HG02870 (cell line): ENCODE data around the gene IFT20.

Experiments
- ATAC-seq: cut with Tn5 transposase; IDR thresholded peaks from one replicate; pipeline ENCODE4 v1.9.1; 2021; ENCODE audit warnings: mild to moderate bottlenecking, moderate library complexity; ENCODE audit not compliant: unreplicated experiment

IFT20 gene, protein sequence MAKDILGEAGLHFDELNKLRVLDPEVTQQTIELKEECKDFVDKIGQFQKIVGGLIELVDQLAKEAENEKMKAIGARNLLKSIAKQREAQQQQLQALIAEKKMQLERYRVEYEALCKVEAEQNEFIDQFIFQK

DNA sequence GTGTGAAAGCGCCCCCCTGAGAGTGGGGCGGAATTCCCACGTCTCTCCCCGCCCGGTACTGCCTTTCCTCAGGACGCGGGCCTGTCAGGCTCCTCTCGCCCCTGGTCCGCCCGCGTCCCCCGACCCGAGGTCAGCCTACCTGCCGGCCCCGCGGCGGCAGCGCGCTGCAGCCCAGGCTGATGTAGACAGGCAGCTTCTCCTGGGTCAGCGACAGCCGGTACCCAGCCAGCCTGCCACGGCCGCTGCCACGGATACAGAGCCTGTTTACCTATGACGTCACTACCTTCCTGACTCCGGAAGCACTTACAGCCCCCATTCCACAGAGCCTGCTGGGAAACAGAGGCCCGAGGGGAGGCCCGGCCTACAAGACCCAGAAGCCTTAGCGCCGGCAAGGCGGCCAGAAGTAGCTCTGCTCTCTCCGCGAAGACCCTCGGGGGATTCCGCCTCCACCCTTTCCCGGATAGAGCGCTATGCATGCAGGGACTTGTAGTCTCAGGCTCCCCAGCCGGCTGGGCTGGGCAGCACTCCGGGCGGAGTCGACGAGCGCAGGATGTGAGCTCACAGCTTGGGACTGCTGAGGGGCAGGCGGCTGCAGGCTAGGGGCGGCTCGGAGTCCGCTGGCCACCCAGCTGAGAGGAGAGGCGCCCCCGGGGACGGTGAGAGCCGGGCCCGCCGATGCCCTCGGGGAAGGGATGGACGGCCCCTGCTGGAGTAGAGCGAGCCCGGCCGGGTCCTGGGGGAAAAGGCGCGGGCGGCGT, at the start of gene IFT20, which contains the start of gene TNFAIP1:
TSS of gene IFT20 (minus strand) at position 272 of the 758 bp plus-strand sequence. CDS start 3,487 bp downstream, outside the sequence.
TSS of gene TNFAIP1 (plus strand) at position 561 of the 758 bp plus-strand sequence. CDS start 3,761 bp downstream, outside the sequence.
- ATAC-seq = peak; percentile 96

DNA sequence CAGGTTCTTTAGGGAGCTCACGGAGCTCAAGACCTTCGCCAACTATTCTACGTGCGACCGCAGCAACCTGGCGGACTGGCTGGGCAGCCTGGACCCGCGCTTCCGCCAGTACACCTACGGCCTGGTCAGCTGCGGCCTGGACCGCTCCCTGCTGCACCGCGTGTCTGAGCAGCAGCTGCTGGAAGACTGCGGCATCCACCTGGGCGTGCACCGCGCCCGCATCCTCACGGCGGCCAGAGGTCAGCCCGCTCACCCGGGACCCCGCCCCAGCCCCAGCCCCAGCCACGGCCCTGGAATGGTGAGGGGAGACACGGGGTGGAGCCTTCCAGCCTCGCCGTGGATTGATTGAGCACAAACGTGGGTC, 49.7 kb upstream of the IFT20 start:
- ATAC-seq = peak; percentile 8

DNA sequence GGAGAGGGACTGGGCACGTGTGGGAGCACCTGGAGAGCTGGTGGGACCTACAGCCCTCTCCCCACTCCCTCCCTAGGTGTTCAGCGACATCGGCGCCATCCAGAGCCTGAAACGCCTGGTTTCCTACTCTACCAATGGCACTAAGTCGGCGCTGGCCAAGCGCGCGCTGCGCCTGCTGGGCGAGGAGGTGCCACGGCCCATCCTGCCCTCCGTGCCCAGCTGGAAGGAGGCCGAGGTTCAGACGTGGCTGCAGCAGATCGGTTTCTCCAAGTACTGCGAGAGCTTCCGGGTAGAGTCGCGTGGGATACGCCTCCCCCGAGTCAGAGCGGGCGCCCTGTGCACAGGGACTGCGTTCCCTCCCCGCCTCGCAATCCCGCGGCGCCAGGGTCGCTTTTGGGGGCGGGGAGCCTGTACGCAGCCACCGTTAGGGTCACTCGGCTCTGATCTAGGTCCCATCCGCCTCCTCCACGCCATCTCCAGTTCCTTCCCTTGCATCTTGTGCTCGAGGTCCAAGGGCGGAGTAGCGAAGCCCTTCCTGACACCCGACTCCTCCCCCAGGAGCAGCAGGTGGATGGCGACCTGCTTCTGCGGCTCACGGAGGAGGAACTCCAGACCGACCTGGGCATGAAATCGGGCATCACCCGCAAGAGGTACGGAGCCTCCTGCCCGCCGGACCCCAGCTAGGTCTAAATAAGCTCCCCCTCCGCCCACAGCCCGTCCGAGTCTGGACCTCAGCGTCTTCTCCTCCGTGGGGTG, 49.2 kb upstream of the IFT20 start:
- peak; percentile 59 for ATAC-seq

DNA sequence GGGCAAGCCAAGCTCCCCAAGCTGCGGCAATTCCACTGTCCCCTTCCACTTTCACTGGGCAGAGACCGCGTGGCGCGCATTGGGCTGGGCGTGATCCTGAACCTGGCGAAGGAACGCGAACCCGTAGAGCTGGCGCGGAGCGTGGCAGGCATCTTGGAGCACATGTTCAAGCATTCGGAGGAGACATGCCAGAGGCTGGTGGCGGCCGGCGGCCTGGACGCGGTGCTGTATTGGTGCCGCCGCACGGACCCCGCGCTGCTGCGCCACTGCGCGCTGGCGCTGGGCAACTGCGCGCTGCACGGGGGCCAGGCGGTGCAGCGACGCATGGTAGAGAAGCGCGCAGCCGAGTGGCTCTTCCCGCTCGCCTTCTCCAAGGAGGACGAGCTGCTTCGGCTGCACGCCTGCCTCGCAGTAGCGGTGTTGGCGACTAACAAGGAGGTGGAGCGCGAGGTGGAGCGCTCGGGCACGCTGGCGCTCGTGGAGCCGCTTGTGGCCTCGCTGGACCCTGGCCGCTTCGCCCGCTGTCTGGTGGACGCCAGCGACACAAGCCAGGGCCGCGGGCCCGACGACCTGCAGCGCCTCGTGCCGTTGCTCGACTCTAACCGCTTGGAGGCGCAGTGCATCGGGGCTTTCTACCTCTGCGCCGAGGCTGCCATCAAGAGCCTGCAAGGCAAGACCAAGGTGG, 46.0 kb upstream of the IFT20 start:
- ATAC-seq = no peak

DNA sequence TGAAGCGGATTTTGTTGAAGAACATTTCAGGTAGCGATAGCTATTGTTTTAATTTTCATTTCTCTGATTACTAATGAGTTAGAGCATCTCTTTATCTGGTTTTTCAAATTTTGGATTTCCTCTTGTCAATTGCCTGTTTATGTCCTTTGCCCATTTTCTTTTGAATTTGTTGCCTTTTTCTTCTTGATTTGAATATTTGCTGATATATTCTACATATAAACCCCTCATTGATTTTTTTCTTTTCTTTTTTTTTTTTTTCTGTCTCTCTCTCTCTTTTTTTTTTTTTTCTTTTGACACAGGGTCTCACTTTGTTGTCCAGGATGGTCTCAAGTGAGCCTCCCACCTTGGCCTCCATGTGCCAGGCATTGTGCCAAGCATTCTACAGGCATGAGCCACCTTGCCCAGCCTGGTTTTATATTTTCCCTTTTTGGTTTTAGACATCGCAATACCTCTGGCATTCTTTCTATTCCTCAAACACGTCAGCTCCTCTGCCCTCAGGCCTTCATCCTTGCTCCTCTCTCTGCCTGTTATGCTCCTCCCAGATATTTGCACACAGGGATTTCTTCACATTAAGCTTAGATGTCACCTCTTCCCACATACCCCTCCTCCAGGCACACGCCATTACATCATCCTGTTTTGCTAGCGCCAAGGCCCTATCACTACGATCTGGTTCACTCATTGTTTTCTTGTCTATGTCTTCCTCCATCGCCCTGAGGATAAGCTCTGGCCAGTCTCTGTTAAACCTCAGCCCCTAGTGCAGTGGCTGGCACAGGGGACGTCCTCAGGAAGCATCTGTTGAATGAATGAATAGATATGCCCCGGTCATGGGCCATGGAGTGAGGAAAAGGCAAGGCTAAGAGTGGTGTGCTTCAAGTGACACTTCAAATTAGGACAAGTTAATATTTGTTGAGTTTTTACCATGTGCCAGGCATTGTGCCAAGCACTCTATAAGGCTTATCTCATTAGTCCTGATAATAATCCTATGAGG, 44.8 kb upstream of the IFT20 start:
- no peak for ATAC-seq

DNA sequence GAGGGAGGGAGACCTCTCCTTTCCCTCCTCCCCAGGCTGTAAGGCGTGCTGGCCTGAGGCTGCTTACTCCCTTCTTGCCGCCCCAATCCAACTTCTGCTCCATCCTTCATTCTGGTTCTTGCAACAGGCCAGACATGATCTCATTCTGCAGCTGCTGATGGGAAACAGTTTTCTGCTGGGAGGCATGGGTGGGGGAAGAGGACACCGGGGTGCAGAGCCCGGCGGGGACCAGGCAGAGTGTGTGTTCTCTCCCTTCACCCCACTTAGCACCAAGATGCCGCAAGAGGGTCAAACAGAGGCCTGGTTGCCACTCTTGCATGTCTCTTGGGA, 37.6 kb upstream of the IFT20 start:
- ATAC-seq = no peak

DNA sequence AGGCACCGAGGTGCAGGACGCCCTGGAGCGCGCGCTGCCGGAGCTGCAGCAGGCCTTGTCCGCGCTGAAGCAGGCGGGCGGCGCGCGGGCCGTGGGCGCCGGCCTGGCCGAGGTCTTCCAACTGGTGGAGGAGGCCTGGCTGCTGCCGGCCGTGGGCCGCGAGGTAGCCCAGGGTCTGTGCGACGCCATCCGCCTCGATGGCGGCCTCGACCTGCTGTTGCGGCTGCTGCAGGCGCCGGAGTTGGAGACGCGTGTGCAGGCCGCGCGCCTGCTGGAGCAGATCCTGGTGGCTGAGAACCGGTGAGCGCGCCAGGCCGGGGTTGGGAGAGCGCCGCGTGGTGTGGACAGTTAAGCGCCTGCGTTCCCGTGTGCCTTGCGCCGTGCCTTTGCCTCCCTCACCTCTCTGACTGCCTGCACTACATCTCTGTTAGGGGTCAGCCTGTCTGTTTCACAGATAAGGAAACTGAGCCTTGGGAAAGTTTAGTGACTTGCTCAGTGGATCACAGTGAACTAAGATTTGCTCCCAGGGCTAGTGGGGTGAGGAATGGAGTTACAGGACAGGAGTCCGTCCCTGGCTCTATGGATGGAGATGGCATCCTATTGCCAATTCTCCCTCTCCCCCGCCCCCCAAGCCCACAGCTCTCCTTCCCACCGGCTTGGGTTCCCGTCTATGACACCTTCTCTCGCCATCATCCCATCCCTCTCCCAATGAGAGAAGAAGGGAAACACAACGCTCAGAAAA, 37.1 kb upstream of the IFT20 start:
- no peak for ATAC-seq

DNA sequence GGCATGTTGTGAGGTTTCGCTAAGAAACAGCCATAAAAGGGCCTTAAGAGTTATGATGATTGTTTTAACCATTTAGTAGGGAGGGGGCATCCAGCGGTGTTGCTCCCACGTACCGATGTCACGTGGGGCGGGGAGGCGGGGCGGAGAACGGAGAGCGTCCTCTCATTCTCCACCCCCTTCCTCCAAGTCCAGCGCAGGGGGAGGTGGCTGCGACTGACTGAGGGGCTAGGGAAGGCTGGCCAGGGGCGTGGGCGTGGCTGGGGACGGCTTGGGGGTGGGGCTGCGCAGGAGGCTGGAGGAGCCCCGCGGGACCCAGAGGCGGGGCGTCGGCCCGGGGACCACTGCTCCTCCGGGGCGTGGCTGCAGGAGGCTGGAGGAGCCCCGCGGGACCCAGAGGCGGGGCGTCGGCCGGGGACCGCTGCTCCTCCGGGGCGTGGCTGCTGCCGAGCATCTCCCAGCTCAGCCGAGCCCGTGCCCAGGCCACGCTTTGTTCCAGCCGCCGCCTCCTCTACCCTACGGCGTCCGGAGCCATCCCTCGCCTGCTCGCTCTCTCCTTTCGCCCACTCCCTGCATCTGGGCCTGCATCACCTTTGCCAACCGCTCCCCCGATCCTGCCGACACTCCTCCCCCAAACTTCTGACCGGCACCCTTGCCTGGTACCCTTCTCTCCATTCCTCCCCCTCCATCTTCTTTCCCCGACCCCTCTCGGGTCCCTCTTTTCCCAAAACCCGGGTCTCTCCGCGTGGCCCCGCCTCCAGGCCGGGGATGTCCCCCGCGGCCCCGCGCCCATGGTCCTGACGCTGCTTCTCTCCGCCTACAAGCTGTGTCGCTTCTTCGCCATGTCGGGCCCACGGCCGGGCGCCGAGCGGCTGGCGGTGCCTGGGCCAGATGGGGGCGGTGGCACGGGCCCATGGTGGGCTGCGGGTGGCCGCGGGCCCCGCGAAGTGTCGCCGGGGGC, 36.3 kb upstream of the IFT20 start, which contains the start of gene SARM1:
TSS of gene SARM1 (plus strand) at position 450 of the 958 bp plus-strand sequence. CDS start at position 789, 339 bp downstream.
- ATAC-seq = peak; percentile 81

DNA sequence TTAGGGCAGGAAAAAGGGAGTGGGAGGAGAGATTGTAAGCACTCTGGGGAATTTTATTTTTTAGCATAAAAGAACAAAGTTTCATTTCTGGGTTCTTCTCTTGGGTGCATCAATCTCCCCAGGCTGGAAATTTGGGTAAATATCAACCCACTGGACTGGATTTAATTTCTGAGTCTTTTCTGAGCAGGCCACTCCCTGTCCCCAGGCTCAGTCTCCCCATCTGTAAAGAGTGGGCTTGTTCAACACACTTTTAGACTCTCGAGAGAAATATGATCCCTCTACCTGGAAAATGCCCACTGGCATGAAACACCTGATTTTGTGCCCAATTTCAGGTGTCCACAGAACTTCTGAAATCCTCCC, 35.5 kb upstream of the IFT20 start:
- ATAC-seq = no peak

DNA sequence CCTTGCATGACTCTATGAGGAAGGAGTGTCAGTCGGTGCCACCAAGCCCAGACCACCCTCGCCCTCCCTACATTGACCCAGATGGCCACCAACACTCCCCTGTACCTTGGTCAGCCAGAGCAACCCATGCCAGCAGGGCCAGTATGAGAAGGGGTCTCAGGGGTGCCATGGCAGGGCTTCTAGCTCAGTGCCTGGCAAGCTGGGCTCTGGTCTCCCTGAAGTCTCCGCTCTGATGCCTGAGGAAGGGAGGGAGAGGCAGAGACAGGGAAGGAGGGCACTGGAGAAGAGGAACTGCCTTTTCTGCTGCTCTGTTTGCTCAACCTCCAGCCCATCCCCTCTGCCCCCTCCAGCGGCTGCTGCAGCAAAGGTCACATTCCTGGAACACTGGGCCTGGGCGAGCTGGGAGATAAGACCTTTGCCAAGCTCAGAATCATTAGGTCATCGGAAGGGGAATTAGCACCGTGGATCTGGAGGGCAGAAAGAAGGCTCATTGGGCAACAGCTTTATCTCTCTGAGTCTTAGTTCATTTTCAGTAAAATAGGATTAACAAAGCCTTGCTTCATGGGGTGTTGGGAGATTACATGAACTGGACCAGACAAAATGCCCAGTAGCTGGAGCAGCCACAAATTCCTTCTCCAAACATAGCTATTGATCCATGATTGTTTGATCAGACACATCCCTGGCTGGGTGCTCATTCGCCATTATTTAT, 34.9 kb upstream of the IFT20 start, which contains the start of gene VTN:
TSS of gene VTN (minus strand) at position 273 of the 709 bp plus-strand sequence. CDS start at position 169, 104 bp downstream.
- no peak for ATAC-seq

DNA sequence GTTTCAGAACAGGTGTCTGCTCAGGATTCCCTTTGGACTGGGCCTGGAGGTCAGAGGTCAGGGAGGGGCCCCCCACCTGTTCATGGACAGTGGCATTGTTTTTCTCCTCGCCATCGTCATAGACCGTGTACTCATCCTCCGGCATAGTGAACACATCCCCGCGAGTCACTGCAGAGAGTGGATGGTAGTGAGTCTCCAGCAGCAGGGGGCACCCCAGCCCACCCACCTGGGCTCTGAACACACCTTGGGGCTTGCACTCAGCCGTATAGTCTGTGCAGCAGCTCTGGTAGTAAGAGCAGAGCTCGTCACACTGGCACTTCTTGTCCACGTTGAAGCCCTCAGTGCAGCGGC, 34.4 kb upstream of the IFT20 start:
- ATAC-seq = no peak

DNA sequence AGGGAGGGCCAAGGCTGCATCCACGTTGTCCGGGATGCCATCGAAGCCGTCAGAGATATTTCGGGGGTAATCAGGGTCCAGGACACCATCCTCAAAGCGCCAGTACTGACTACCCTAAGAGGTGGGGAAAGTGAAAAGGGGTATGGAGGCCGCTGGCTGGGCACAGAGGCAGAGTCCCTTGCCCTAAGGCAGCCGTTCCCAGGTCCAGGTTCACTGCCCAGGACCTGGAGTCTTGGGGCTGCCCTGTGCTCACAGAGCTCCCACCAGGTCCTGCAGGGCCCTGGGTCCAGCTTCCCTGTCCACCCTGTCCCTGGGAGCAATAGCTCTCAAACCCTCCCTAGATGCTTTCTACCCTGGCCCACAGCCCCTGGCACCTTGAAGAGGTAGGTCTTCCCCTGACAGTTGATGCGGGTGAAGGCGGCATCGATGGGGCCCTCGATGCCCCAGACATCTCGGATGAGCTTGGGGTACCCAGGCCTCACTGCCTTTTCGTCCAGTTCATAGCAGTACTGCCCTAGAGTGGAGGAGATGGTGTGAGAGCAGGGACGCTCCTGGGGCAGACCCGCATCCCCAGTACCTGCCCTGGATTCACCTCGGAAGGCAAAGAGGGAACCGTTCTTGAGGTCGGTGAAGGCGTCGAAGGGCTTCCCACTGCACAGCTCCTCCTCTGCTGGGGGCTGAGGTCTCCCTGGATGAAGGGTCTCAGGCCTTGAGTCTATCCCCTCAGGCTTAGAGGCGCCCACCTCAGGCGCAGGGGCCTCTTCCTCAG, 33.8 kb upstream of the IFT20 start:
- ATAC-seq = no peak

DNA sequence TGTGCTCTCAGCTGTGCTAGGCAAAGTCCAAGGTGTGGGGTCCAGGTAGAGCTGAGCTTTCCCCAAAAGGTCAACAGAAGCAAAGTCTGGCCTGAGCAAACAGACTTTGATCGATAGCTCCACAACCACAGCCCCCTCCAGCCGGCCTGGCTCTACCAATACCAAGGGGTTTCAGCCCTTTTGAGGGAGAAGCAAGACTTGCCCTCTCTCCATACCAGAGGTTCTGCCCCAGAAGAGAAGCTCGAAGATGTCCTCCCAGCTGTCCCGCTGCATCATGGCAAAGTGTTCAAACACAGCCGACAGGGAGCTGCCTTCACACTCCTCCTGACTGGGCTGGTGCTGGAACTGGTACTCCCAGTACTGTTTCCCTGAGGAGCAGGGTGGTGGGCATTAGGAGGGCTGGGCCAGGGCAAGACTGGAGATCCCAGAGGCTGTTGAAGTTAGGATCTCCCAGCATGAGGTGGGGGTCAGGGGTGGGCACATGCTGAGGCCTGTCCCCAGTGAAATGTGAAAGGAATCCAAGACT, 33.1 kb upstream of the IFT20 start:
- ATAC-seq = no peak

DNA sequence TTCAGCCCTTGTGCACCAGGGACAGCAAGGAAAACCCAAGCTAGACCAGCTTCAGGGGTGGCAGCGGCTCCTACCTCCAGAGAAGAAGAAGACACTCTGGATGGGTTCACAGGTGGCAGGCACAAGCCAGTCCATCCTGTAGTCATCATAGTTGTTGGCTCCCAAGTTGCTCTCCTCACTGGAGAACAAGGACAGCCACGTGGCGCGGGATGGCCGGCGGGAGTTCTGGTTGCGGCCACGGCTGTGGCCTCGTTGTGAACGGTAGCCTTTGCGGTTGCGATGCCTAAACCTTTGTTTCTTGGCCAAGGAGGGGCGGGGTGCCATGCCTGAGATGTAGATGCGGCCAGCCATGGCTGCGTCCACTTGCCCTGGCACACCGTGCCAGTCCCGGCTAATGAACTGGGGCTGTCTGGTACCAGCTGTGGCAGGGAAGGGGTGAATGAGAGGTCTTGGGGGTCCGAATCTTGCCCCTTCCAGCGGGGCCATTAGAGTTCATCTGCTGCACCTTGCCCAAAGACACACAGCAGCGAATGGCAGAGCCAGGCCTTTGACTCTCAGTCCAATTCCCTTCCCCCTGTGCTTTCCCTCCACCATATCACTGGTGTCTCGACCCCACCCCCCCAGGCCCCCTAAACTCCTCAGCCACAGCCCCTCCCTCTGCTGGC, 32.5 kb upstream of the IFT20 start:
- no peak for ATAC-seq

DNA sequence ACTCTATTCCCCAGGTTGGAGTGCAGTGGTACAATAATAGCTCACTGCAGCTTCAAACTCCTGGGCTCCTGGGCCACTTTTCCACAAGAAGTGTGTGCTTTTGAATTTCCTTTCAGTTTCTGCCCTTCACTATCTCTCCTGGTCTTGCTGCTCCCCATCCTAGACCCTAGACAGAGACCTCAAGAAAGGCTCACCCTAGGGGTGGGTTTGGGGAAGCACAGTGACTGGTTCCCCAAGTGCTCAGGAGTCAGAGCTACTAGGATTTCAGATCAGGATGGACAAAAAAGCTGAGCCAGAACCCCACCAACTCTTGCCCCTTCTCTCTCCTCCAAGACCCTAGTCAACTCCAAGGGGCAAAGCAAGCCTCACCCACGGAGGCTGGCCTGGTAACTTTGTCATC, 31.3 kb upstream of the IFT20 start:
- no peak for ATAC-seq

DNA sequence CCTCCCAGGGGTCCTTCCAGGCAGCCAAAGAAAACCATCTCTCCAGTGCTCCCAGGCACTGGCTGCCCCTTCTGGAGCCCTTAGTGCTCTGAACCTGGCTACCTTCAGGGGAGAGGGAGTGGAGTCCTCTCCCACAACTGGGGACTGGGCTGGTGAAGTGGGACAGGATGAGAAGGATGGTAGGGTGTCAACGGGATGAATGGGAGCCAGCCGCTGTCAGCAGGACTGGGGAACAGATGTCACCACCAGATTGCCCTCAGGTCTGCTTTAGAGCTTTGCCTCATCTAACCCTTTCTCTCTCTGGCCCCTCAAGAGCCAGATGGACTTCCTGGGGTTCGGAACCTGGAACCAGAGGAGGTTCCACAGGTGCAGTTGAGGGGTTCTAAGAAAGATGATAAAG, 30.2 kb upstream of the IFT20 start:
- ATAC-seq = no peak
